CD4-positive, alpha-beta T cell treated with Interleukin-15 for 1 hour (primary cell): ENCODE measurements around the gene IGDCC3.

Experiments
- DNase-seq: peaks from one replicate; pipeline ENCODE4 v3.0.0-alpha.2; 2020

The IGDCC3 gene

GRCh38 chr15:65386376-65386775 is 8.6 kb upstream of the IGDCC3 start:
- no peak for DNase-seq

DNA sequence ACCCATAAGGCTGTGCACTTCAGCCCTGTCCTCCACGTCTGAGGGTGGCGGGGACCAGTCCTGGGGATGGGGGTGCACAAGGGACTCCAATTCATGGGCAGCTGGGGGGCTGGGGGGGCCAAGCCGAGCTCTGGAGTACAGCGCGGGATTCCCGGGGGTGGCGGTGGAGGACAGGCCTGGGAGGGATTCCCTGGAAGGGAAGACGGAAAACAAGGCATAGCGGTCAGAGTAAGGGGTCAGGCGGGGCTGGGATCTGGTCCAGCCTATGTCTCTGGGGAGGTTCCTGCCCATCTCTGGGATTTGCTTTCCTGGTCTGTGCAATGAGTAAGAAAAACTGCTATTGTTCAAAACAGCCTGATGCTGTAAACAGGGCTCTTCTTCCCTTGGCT is 8.1 kb upstream of the IGDCC3 start:
- DNase-seq = no peak

DNA sequence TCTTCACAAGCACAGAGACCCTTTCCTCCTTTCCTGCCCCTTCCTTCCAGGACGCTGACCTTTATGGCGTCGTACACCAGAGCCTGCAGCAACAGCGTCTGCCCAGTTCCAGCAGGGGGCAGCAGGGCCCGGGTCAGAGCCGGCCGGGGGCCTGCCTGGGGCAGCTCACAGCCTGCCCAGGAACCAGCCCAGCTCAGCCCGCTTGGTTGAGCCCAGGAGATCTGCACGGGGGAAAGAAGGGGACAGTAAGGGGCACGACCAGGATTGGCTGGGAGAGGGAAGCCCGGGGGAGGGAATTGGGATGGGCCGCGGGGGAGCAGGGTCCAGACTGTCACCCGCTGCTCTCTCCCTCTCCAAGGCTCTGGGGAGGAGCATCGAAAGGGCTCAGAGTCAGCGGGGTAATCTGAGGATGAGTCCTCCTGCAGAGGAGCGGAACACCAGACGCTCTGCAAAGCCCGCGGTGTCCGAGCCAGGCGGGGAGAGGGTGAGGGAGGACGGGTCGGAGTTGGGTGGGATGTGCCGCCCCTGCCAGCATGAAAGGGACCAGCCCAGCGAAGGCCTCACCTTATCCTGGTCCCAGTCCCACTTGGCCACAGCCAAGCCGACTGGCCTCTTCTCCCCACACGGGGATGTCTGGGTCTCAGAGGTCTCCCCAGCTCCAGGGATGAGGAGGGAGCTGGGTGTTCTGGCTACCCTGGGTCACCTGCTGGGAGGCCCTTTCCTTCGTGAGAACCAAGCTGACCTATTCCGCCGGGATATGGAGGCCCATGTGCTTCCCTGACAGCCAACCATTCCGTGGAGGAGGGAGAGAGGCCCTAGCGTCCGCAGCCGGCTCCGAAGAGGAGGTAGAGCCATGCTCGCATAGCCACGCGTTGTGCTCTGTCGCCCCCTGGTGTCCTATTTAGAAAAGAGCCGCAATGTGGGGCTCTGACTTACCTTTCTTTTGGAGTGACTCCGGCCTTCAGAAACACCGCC is 7.4 kb upstream of the IGDCC3 start:
- DNase-seq = peak; percentile 79

DNA sequence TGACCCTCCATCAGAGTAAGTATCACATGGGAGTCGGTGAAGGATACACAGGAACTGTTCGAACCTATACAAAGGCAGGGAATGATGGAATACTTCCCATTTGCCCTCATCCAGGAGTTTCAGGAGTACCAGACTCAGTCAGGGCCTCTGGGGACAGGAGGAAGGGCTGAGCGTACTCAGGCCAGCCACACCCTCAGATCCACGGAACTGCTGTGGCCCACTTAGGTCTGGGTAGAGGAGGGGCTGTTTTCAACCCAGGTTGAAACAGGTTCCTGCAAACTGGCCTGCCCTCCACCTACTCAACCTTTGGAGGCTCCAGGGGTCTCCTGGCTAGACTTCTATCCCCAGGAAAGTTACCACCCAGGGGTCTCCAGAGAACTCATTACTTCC is 6.7 kb upstream of the IGDCC3 start:
- no peak for DNase-seq

- DNase-seq = no peak
Measured at GRCh38 chr15:65383991-65384390, 6.2 kb upstream of the IGDCC3 start.

GRCh38 chr15:65383456-65383855 is 5.7 kb upstream of the IGDCC3 start:
- no peak for DNase-seq

DNA sequence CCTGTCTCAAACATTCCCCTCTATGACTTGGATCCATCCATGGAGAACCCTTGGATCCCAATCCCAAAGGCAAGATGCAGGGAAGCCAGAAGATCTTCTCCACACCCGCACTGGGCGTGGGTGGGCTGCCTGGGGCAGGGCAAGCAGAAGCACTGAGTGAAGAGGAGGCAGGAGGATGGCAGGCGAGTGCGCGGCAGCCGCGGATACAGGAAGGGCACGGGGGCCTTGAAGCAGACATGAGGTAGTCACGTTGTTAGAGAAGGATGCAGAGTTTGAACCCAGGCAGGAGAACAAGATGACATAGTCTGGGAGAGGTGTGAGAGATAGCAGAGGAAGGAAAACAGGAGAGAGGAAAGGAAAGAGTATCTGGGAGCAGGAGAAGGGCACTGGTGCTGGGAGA is 5.1 kb upstream of the IGDCC3 start:
- no peak for DNase-seq

GRCh38 chr15:65382146-65382491 is 4.3 kb upstream of the IGDCC3 start:
- no peak for DNase-seq

GRCh38 chr15:65381445-65382145 is 3.8 kb upstream of the IGDCC3 start:
- DNase-seq = no peak

GRCh38 chr15:65379986-65380385 is 2.2 kb upstream of the IGDCC3 start:
- DNase-seq = no peak

- no peak for DNase-seq
Measured at GRCh38 chr15:65377105-65377975, 462 bp downstream of the IGDCC3 start.

- no peak for DNase-seq
Measured at GRCh38 chr15:65376767-65377104, 1.1 kb downstream of the IGDCC3 start.

- DNase-seq = no peak
Measured at GRCh38 chr15:65375871-65376607, 1.8 kb downstream of the IGDCC3 start.

DNA sequence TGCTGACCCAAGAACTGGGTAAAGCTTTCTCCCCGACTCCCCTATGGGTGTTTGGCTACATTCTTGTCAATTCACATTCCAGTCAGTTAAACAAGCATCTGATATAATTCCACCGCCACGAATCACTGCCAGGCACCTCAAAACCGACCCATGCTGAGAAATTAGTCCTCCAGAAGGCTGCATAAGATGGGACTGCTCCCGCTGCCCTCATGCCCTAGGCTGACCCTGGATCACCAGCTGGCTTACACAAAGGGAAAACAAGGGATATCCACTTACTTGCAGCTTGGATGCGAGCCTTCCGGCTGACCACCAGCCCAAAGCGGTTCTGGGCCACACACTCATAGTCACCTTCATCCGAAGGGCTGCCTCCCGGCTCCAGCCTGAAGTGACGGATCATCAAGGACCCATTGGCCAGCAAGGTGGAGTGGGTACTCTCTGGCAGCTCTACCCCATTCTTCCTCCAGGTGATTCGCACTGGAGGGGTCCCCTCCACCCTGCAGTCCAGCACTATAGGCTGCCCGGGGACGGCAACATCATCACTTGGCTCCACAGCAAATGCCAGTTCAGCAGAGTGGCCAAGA is 2.9 kb downstream of the IGDCC3 start:
- no peak for DNase-seq

GRCh38 chr15:65374334-65374733 is 3.5 kb downstream of the IGDCC3 start:
- no peak for DNase-seq

GRCh38 chr15:65373163-65373651 is 4.6 kb downstream of the IGDCC3 start:
- no peak for DNase-seq

GRCh38 chr15:65372787-65373067 is 5.1 kb downstream of the IGDCC3 start:
- DNase-seq = no peak

GRCh38 chr15:65371976-65372786 is 5.6 kb downstream of the IGDCC3 start:
- DNase-seq = no peak

GRCh38 chr15:65370885-65371284 is 6.9 kb downstream of the IGDCC3 start:
- DNase-seq = no peak

DNA sequence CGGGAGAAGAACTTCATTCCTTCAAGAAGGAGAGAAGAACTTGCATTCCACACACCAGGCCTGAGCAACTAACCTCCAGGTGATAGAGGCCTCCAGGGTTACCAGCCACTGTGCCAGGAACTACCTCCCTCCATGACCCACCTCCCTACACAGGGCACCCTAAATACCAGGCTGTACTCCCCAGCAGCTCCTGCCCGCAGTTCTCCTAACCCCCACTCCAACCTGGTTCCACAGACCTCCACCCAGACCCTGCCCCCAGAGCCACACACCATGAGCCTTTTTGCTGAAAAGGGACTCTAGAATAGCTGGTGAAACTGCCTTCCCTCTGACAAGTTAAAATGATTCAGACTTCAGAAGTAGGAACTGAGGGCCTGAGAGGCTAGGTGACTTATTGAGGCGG is 8.2 kb downstream of the IGDCC3 start:
- DNase-seq = no peak

DNA sequence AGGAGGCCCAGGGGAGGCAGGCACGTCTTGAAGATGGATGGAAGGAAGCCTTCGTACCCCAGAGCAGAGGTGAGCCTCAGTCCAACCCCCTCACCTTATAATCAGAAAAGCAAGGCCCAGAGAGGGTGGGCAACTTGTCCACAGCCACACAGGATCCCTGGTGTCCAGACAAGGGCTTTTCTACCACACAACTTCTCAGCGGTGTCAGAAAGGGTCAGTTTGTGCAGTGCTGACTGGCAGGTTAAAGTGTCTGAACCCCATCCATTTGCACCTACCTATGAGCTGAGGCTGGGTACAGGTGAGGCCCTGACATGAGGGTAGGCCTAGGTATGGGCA is 8.6 kb downstream of the IGDCC3 start:
- DNase-seq = no peak
